HepG2 (cell line): Measurements from ENCODE around the gene IL26. TPM values are rescaled to one million over a fixed set of nuclear protein-coding genes. Genes with fewer than 3 reads are reported as not detected.

Experiments
- ATAC-seq: fragments of 200-7000 bp; cut with Tn5 transposase; 3 replicates; pipeline ENCODE4 v1.9.1; 2020; ENCODE audit warnings: mild to moderate bottlenecking, moderate library complexity
- BruUV-seq: library from RNA; stranded (reverse); fragments of 400-500 nt; replicated peaks from 2 replicates; lab custom pipeline; 2021; lab: Mats Ljungman, UMichigan
- CTCF ChIA-PET: fragments of 300-600 bp; formaldehyde crosslinking; extraction: SDS; loops from one replicate; lab custom pipeline; 2021; ENCODE audit warnings: low total read pairs, inconsistent platforms, low intra/inter-chr PET ratio; lab: Yijun Ruan, JAX
- POLR2A ChIA-PET: fragments of 350-600 bp; sonication (Branson Sonifier 250); formaldehyde crosslinking; loops from one replicate; lab custom pipeline; 2020; ENCODE audit warnings: antibody characterized with exemption, inconsistent platforms; lab: Yijun Ruan, JAX
- DNase-seq: peaks from one replicate; pipeline ENCODE4 v3.0.0-alpha.2; 2015; ENCODE audit warnings: low spot score
- FAIRE-seq: peaks from 3 replicates; lab custom pipeline; 2011; peaks lifted over from hg19 to GRCh38; lab: Jason Lieb, UNC
- H2AFZ ChIP-seq: one replicate; pipeline ENCODE4 v1.6.1; 2011; ENCODE audit warnings: low read length, inconsistent platforms
- H3K27ac ChIP-seq: fragments of 300-600 bp; 3 replicates; pipeline ENCODE4 v1.8.0; 2011; ENCODE audit warnings: mixed run types, mild to moderate bottlenecking, mixed read lengths, low read length, inconsistent platforms; ENCODE audit not compliant: insufficient read depth; ENCODE audit errors: extremely low read length
- H3K27me3 ChIP-seq, 2 experiments: fragments of 200-600 bp in 1 of 2; 2 replicates in 1 of 2; 3 replicates in 1 of 2; pipeline versions ENCODE4 v1.6.0 to v1.8.0; 2011; ENCODE audit warnings: low read length in 2 of 2, mild to moderate bottlenecking in 2 of 2, moderate library complexity in 2 of 2, inconsistent platforms in 1 of 2; ENCODE audit not compliant: insufficient read depth in 2 of 2, control insufficient read depth in 1 of 2
- H3K36me3 ChIP-seq, 2 experiments: fragments of 200-600 bp in 1 of 2; replicated peaks in 1 of 2; 2 replicates in 1 of 2; 3 replicates in 1 of 2; pipeline versions ENCODE4 v1.5.1 to v1.8.0; 2011; ENCODE audit warnings: low read length in 2 of 2, inconsistent platforms in 1 of 2; ENCODE audit not compliant: insufficient read depth in 2 of 2, control insufficient read depth in 1 of 2
- H3K4me1 ChIP-seq: 2 replicates; pipeline ENCODE4 v1.5.1; 2012; ENCODE audit warnings: low read length, inconsistent platforms; ENCODE audit not compliant: insufficient read depth
- H3K4me2 ChIP-seq: 2 replicates; pipeline ENCODE4 v1.6.0; 2011; ENCODE audit warnings: low read depth, low read length, inconsistent platforms
- H3K4me3 ChIP-seq, 3 experiments: fragments of 200-600 bp in 1 of 3; sonication (generic), shearing (Covaris generic) in 1 of 3; replicated peaks in 1 of 3; 2 replicates each; pipeline ENCODE4 v1.5.1; 2011 to 2016; ENCODE audit warnings: low read length in 3 of 3, inconsistent platforms in 2 of 3, low read depth in 2 of 3, mild to moderate bottlenecking in 2 of 3, control low read depth in 1 of 3, mixed read lengths in 1 of 3; ENCODE audit not compliant: insufficient read depth in 1 of 3
- H3K79me2 ChIP-seq: one replicate; pipeline ENCODE4 v1.6.1; 2011; ENCODE audit warnings: low read length, inconsistent platforms; ENCODE audit not compliant: insufficient read depth
- H3K9ac ChIP-seq: 2 replicates; pipeline ENCODE4 v1.6.0; 2011; ENCODE audit warnings: mild to moderate bottlenecking, low read depth, low read length, inconsistent platforms; ENCODE audit not compliant: insufficient read depth
- H3K9me3 ChIP-seq: 2 replicates; pipeline ENCODE4 v1.5.1; 2012; ENCODE audit warnings: mild to moderate bottlenecking, low read length
- H4K20me1 ChIP-seq: 2 replicates; pipeline ENCODE4 v1.6.0; 2011; ENCODE audit warnings: inconsistent platforms, mild to moderate bottlenecking, low read length, moderate library complexity; ENCODE audit not compliant: insufficient read depth
- AKAP8 ChIP-seq: sonication (generic); formaldehyde crosslinking; IDR thresholded peaks from 2 replicates; pipeline ENCODE4 v1.5.1; 2020; ENCODE audit warnings: mild to moderate bottlenecking, missing genetic modification reagents
- ATF6 ChIP-seq: sonication (generic); formaldehyde crosslinking; conservative IDR thresholded peaks from 2 replicates; pipeline ENCODE4 v1.4.0; 2020; ENCODE audit warnings: missing genetic modification reagents
- BCL3 ChIP-seq: sonication (generic); formaldehyde crosslinking; IDR thresholded peaks from 2 replicates; pipeline ENCODE4 v1.5.1; 2020; ENCODE audit warnings: mild to moderate bottlenecking, missing genetic modification reagents, moderate library complexity
- MTF2 ChIP-seq: sonication (generic); formaldehyde crosslinking; IDR thresholded peaks from 2 replicates; pipeline ENCODE4 v1.5.0; 2020; ENCODE audit warnings: missing genetic modification reagents, borderline replicate concordance
- NR2F2 ChIP-seq: IDR thresholded peaks from 2 replicates; pipeline ENCODE4 v1.6.1; 2012; ENCODE audit warnings: low read depth, inconsistent platforms, borderline replicate concordance
- SOX5 ChIP-seq: IDR thresholded peaks from 2 replicates; pipeline ENCODE4 v1.6.1; 2016; ENCODE audit warnings: borderline replicate concordance
- TBL1XR1 ChIP-seq: fragments of 150-350 bp; IDR thresholded peaks from 2 replicates; pipeline ENCODE4 v1.6.1; 2014; ENCODE audit warnings: borderline replicate concordance, low read length; ENCODE audit not compliant: partially characterized antibody
- ZBTB8A ChIP-seq: sonication (generic); formaldehyde crosslinking; IDR thresholded peaks from 2 replicates; pipeline ENCODE4 v1.4.0; 2020; ENCODE audit warnings: mild to moderate bottlenecking, low read depth, missing genetic modification reagents, borderline replicate concordance
- ZNF335 ChIP-seq: sonication (generic); formaldehyde crosslinking; IDR thresholded peaks from 2 replicates; pipeline ENCODE4 v1.4.0; 2020; ENCODE audit warnings: missing genetic modification reagents
- ZNF563 ChIP-seq: sonication (generic); formaldehyde crosslinking; IDR thresholded peaks from 2 replicates; pipeline ENCODE4 v1.8.0; 2022; ENCODE audit warnings: mild to moderate bottlenecking, moderate library complexity, missing genetic modification reagents
- WGBS: methylation state at CpG from one replicate; pipeline ENCODE4 v1.1.6; 2017; ENCODE audit warnings: low lambda C conversion rate; 5-methylcytosine and 5-hydroxymethylcytosine counted together
- in situ Hi-C: cut with HindIII; loops from 2 replicates; pipeline ENCODE4 v1.10.0; 2017; ENCODE audit warnings: low pct_unique_long_range_greater_than_20kb; ENCODE audit not compliant: extremely low pct_ligation_motif_present
- intact Hi-C: fragments of 100-400 bp; cut with micrococcal nuclease; formaldehyde crosslinking; loops from one replicate; pipeline ENCODE4 v1.10.0; 2022; ENCODE audit not compliant: unreplicated experiment
- polyA plus RNA-seq, 8 experiments: library from polyadenylated mRNA; depleted of rRNA in 3 of 8; stranded (reverse) in 7 of 8; unstranded in 1 of 8; fragments of >200 nt; fragmentation: Illumina TruSeq in 4 of 8; extraction: Trizol in 4 of 8; gene quantifications; 2 replicates each; pipeline versions ENCODE4 v1.2.1 to v1.2.3, GENCODE V29; 2011 to 2016; ENCODE audit warnings: low read depth in 4 of 8, missing spikeins in 1 of 8, mixed read lengths in 1 of 8; ENCODE audit not compliant: insufficient read depth in 1 of 8
- total RNA-seq, 5 experiments: library from RNA; depleted of rRNA; stranded (reverse); fragments of >200 nt; fragmentation: Illumina TruSeq; extraction: Trizol; gene quantifications; 2 replicates each; pipeline ENCODE4 v1.2.3, GENCODE V29; 2016; ENCODE audit warnings: low read depth in 1 of 5
- TF ChIP-seq, protein P1 (sequence below): sonication (generic); formaldehyde crosslinking; IDR thresholded peaks from 2 replicates; pipeline ENCODE4 v1.5.0; 2020; ENCODE audit warnings: missing genetic modification reagents
- TF ChIP-seq, protein P2 (sequence below): IDR thresholded peaks from 2 replicates; pipeline ENCODE4 v1.6.1; 2012; ENCODE audit warnings: low read depth, low read length, improper control_type of control experiment

IL26 gene
- total and polyA plus RNA-seq, 2 of the 13 experiments (the other 11 are each of a cell fraction or from before 2014, with no cell fraction given) = not detected

GRCh38 chr12:68271346-68271745 is 45.7 kb upstream of the IL26 start:
- H3K27me3 ChIP-seq = peaks cover 3 to 4% of the 10 kb centered on the region in 2 experiments; a peak in 2 of 5 replicates
- WGBS = 13% methylated on average over 8 of the region's 8 CpGs
- in situ Hi-C loops (no loop called here), intact Hi-C loops (no loop called here)
- H3K27ac ChIP-seq = no peak overlapping the region
- no peaks in the 10 kb centered on the region for H3K9me3 ChIP-seq
- DNase-seq (no peak), ATAC-seq (no peak), FAIRE-seq (no peak)
- H2AFZ ChIP-seq = no peak overlapping the region
- H3K4me2 ChIP-seq = no peak overlapping the region
- BruUV-seq = no TSS peak
- H3K9ac ChIP-seq = no peak overlapping the region
- no peaks in the 10 kb centered on the region for H3K79me2 ChIP-seq
- ChIA-PET POLR2A (no interaction called here), CTCF (no interaction called here)
- H3K36me3 ChIP-seq = no peaks in the 10 kb centered on the region
- no peak overlapping the region for H3K4me3 ChIP-seq
- TF ChIP-seq, protein P1, sequence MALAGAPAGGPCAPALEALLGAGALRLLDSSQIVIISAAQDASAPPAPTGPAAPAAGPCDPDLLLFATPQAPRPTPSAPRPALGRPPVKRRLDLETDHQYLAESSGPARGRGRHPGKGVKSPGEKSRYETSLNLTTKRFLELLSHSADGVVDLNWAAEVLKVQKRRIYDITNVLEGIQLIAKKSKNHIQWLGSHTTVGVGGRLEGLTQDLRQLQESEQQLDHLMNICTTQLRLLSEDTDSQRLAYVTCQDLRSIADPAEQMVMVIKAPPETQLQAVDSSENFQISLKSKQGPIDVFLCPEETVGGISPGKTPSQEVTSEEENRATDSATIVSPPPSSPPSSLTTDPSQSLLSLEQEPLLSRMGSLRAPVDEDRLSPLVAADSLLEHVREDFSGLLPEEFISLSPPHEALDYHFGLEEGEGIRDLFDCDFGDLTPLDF (CRISPR knock-in tag) = no peak
- TF ChIP-seq BCL3 (CRISPR knock-in tag) = no peak
- no peaks in the 10 kb centered on the region for H4K20me1 ChIP-seq
- no peaks in the 10 kb centered on the region for H3K4me1 ChIP-seq

GRCh38 chr12:68270358-68270757 is 44.7 kb upstream of the IL26 start:
- no peak overlapping the region for H3K9ac ChIP-seq
- H2AFZ ChIP-seq = no peak overlapping the region
- H3K27me3 ChIP-seq = peaks cover 3 to 4% of the 10 kb centered on the region in 2 experiments; a peak in 2 of 5 replicates
- ChIA-PET POLR2A (no interaction called here), CTCF (no interaction called here)
- intact Hi-C loops = no loop called here
- ATAC-seq (no peak), DNase-seq (no peak), FAIRE-seq (no peak)
- WGBS = 28% methylated on average over 3 of the region's 3 CpGs
- in situ Hi-C loops = no loop called here
- no peaks in the 10 kb centered on the region for H3K36me3 ChIP-seq
- no TSS peak for BruUV-seq
- no peaks in the 10 kb centered on the region for H4K20me1 ChIP-seq
- H3K79me2 ChIP-seq = no peaks in the 10 kb centered on the region
- H3K4me1 ChIP-seq = no peaks in the 10 kb centered on the region
- no peaks in the 10 kb centered on the region for H3K9me3 ChIP-seq
- H3K4me3 ChIP-seq = no peak overlapping the region
- H3K4me2 ChIP-seq = no peak overlapping the region
- no peak overlapping the region for H3K27ac ChIP-seq
- no peak for TF ChIP-seq AKAP8 (CRISPR knock-in tag)
- no peak for TF ChIP-seq NR2F2
- TF ChIP-seq ATF6 (CRISPR knock-in tag) = no peak
- TF ChIP-seq ZNF563 (CRISPR knock-in tag) = no peak
- TF ChIP-seq MTF2 (CRISPR knock-in tag) = no peak
- TF ChIP-seq, protein P2, sequence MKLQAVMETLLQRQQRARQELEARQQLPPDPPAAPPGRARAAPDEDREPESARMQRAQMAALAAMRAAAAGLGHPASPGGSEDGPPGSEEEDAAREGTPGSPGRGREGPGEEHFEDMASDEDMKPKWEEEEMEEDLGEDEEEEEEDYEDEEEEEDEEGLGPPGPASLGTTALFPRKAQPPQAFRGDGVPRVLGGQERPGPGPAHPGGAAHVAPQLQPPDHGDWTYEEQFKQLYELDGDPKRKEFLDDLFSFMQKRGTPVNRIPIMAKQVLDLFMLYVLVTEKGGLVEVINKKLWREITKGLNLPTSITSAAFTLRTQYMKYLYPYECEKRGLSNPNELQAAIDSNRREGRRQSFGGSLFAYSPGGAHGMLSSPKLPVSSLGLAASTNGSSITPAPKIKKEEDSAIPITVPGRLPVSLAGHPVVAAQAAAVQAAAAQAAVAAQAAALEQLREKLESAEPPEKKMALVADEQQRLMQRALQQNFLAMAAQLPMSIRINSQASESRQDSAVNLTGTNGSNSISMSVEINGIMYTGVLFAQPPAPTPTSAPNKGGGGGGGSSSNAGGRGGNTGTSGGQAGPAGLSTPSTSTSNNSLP = no peak
- no peak for TF ChIP-seq TBL1XR1
- TF ChIP-seq ZNF335 = no peak
- no peak for TF ChIP-seq SOX5 (CRISPR knock-in tag)
- no peak for TF ChIP-seq ZBTB8A (CRISPR knock-in tag)
